ENCODE results near the gene INTS3.
A peak's percentile ranks its signal among the peaks of the same experiment; 100 is the strongest.
"Not testable (repeated sequence)": the region's sequence is repeated elsewhere in the genome, so short reads cannot be mapped to it uniquely, and the experiment has no call there.

Gene INTS3

DNA sequence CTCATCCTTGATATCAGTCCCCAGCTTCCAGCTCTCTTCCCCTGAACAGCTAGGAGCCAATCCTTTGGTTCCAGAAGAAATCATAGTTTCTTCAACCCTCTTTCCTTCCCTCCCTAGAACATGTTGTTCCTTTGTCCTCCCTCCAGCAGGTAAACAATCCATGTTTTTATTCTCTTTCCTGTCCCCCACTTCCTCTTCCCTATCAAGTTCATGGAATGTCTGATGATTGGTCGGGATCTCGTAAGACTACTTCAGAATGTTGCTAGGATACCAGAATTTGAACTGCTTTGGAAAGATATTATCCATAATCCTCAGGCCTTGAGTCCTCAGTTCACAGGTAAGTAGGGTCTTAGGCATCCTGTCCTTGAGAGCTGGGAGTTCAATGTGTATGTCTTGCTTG, 24.2 kb downstream of the INTS3 start:
- no peak for DNase-seq (ENCODE audit: low spot score)

DNA sequence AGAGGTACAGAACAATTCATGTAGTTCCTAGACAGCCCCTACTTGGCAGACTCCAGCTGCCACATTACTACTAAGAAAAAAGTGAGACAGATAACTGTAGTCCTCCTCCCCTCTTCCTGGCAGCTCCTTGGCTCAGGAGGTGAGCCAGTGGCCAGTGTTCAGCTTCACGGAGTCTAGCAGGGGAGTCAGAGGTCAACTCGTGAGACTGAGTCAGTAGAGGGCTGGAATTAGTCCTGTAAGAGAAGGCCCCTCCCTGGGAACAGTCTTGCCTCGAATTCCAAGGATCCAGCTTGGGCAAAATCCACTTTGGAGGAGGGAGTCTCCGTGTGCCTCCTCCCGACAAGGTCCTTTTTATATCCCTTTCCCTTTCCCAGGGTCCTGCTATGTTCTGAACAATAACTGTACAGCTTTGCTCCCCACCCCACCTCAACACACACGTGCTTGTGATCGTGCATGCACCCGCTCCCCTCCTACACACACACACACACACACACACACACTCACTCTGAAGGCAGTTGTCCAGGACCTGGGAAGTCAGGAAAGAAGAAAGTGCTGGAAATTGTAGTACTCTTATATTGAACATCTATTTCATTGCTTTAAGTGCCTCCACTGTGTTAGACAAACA, 24.8 kb downstream of the INTS3 start:
- peak; percentile 91 for DNase-seq (ENCODE audit: low spot score)

DNA sequence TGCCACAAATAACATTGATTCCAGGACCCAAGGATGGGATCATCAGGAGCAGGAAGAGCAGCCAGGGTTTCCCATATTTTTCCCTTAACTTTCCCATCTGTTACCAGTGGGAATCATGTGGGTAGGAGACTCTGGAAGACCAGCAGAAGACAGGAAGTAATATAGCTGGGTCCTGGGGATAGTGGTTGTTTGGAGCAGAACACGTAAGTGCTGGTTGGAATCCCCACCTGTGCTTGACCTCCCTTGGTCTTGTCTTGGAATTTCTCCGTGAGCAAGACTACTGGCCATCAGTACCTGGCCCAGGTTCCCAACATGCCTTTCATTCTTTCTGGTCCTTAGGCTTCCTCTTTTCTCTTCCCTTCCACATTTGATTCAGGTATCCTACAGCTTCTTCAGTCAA, 26.4 kb downstream of the INTS3 start:
- no peak for DNase-seq (ENCODE audit: low spot score)

DNA sequence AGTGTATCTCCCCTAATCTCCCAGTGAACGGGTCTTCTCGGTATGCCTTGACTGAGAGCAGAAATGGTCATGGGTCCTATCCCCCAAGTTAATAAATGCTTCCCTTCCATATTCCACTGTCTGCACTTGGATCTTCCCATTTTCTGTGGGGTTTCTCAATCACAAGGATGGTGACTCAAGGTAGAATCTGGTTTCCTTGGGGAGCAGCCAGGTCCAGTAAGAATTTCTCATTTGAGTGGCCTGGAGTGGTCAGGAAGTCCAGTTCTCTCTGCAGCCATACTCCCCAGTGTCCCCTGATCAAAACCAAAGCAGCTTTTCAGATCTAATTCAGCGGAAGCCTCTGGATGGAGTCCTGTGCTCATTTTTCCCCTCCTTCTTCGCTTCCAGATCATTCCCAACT, 32.6 kb downstream of the INTS3 start:
- no peak for DNase-seq (ENCODE audit: low spot score)

DNA sequence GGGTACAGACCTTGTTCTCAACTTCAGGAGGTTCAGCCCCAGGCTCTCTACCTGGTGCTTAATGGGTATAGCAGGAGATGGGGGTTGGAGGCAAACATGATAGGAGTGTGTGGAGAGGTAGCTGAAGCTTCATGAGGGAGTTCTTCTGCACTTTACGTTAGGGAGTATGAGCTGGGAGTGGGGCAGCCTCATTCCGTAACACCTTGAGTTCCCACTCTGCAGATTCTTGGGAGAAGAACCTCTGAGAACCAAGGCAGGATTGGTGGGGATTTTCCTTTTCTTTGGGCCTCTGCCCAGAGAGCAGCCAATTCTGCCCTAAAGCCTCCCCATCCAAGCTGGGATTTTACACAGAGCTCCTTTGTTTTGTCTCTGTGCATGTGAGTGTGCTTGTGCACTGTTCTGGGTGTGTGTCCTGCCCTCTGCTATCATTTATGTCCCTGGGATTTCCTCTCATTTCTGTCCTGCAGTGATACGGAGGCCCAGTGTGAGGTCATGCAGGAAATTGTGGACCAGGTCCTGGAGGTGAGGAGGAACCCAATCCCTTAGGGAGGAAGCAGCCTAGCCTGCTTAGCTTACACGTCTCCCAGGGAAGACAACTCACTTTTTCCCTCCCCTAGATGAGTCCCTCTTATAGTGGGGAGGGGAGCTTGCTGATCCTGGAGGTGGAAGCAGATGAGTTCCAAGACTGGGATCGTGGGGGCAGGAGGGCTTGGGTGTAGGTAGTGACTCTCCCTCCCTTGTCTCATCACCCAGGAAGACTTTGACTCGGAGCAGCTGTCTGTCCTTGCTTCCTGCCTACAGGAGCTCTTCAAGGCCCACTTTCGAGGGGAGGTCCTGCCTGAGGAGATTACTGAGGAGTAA, 35.7 kb downstream of the INTS3 start:
- peak; percentile 99 for DNase-seq (ENCODE audit: low spot score)

DNA sequence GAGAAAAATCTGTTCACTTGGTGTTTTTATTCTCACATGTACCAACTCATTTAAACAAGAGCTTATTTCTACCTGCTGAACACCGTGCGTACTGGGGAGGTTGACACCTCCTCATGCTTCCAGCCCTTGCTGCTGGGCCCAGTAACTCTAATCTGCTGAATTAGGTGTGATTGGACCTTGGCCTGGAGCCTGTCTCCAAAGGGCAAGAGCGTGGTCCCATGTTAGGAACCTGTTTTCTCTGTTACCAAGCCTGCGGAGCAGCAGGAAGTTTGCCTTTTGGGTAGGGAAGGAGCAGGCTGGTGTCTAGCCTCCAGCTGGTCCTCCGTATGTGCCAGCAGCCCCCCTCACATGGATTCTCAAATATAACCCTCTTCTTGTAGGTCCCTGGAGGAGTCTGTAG, 36.5 kb downstream of the INTS3 start:
- DNase-seq (ENCODE audit: low spot score) = no peak

DNA sequence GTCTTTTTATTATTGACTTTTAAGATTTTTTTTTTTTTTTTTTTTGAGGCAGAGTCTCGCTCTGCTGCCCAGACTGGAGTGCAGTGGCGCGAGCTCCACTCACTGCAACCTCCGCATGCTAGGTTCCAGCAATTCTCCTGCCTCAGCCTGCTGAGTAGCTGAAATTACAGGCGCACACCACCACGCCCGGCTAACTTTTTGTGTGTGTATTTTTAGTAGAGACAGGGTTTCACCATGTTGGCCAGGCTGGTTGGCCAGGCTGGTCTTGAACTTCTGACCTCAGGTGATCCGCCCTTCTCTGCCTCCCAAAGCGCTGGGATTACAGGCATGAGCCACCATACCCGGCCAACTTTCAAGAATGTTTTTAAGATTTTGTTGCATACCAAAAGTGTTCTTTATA, 38.8 kb downstream of the INTS3 start:
- DNase-seq (ENCODE audit: low spot score) = not testable (repeated sequence)

DNA sequence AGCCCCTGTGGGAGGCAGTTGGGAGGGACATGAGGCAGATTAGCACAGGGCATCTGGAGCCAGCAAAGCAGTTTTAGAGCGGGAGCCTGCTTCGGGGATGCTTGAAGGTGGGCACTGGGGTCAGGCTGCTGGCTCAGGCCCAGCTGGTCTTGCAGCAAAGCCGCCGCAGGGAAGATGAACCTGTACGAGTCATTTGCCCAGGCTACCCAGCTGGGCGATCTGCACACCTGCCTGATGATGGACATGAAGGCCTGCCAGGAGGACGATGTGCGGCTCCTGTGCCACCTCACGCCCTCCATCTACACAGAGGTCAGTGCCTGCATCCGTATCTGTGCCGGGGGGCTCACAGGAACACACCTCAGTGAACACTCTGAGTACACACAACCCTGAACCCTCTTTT, 39.7 kb downstream of the INTS3 start:
- DNase-seq (ENCODE audit: low spot score) = no peak

DNA sequence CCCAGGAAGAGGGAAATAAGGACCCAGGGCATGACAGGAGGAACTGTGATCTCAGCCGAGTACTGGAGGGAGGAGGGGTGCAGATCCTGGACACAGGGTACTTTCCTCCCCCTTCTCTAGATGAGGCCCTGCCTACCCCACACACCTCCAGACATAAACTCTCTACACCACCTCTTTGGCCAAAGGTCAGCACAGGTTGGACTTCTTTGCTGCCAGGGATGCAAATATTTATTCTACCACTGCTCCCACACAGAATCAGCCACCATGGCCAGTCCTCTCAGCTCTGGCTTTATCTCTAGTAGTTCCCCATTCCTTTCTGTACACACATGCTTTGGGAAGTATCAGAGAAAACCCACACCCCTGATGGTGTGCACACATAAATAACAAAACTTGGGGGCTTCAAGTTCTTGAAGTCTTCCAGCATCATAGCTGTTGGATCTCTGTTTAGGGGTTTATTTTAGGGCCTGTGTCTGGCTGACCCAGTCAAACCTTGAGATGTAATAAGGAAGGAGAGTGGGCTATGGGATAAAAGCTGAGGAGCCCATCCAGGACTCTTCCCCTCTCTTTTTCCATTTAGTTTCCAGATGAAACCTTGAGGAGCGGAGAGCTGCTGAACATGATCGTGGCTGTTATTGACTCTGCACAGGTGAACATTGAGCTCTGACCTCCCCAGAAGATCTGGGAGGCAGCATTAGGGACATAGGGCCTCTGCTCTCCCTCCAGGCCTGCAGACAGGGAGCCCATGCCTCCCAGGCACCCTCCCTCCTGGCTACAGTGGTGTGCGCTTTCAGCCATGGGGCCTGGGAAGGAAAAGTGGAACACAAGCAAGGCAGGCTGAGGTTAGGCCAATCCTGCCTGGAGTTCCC, 40.7 kb downstream of the INTS3 start:
- no peak for DNase-seq (ENCODE audit: low spot score)

DNA sequence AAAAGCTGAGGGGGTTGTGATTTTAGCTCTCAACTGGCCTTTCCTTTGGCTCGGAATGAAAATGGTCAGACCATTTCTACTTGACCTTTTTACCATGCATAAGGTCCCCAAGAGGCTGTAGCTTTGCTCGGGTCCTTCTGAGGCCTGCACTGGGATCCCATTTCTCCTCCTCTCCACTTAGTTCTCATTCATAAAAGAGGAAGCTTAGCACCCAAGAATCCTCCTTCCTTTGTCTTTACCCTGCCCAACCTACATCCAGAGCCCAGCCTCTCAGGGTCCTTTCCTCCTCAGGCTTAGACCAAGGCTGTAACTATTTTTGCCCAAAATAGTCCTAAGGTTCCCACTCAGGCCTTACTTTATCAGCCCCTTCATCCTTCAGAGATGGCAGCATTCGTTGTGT, 41.4 kb downstream of the INTS3 start:
- no peak for DNase-seq (ENCODE audit: low spot score)

DNA sequence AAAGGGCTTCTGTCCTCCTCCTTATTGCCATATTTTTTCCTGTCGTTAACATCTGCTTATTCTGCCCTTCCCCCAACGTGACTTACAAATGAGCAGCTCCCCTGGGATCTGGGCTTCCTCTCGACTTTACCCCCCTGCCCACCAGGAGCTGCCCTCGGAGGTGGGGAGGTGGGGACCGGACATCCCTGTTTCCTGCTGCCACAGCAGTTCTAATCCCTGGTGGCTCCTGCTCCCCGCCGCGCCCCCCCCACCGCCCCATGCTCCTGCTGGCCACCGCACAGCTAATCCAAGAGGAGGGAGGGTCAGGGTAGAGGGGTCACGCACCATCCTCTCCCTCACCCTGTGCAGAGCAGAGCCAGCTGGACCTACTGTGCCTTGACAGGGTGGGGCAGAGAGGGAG, 42.9 kb downstream of the INTS3 start:
- no peak for DNase-seq (ENCODE audit: low spot score)

DNA sequence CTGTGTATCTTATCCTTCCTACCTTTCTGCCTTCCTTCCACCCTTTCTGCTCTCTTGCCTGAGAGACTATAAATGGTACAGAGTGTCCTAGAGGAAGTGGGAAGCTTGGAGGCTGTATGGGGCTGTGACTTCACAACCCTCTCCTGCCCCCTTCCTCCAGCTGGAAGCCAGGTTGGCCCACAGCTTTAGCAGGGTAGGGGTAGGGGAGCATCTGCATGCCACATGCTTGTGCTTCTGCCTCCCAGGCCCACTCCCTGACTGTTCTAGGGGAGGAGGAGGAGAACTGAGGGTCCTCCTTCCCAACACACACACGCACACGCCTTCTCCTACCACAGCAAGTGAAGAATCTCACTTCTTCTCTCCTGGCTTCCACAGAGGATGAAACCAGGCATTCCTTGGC, 43.4 kb downstream of the INTS3 start:
- no peak for DNase-seq (ENCODE audit: low spot score)

DNA sequence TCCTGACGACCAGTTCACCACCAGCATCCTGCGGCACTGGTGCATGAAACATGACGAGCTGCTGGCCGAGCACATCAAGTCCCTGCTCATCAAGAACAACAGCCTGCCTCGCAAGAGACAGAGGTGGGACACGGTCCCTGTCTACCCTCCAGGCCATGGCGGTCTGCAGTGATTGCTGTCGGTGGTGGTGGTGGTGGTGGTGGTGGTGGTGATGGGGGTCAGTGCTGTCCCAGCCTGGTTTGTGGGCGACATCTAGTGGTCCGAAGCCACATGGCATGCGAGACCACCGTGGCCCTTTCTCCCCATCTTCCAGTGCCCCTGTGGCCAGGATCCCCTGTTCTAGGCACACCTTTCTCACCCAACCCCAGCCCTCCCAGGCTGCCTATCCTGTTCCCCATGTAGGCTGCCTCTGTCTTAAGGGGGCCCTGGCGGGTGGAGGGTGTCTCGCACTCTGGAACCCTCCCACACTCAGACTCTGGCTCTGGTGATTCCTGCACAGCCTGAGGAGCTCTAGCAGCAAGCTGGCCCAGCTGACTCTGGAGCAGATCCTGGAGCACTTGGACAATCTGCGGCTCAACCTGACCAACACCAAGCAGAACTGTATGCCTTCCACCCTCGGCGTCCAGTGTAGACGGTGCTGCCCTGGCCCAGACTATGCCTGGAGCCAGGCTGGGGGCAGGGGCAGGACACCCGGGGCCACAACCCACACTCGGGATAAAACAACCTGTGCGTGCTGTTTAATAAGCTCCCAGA, 44.2 kb downstream of the INTS3 start:
- no peak for DNase-seq (ENCODE audit: low spot score)

DNA sequence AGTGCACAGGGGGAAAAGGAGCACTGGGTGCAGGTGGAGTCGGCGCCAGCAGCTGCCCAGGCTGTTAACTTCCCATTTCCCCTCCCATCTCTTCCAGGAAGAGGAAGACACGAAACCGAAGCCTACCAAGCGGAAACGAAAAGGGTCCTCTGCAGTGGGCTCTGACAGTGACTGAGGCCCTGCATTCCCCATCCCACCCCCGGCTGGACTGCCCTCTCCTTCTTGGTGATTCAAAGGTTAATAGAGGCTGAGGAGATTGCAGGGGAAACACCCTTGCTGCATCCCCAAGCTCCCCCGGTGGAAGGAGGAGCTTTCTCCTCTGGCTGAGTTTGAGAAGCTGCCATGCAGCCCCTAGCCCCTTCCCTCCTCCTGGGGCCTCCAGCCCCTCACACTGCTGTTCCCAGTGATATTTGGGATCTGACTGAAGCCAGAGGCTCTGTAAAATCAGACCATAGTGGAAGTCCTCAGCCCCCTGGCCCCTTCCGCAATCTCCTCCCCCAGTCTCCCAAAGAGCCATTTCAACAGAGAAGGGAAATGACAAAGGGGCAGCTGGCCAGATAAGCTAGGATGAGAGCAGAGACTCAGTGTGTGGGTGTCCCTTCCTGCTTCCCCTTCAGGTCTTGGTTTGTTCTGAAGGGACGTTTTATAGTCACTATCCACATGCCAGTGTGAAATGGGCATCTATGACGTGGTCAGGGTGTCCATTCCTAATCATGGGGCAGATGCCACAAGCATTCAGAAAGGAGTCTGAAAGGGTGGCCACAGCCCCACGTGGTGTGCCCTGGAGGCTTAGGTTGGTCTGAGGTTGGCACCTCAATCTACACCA, 45.5 kb downstream of the INTS3 start:
- peak; percentile 82 for DNase-seq (ENCODE audit: low spot score)

DNA sequence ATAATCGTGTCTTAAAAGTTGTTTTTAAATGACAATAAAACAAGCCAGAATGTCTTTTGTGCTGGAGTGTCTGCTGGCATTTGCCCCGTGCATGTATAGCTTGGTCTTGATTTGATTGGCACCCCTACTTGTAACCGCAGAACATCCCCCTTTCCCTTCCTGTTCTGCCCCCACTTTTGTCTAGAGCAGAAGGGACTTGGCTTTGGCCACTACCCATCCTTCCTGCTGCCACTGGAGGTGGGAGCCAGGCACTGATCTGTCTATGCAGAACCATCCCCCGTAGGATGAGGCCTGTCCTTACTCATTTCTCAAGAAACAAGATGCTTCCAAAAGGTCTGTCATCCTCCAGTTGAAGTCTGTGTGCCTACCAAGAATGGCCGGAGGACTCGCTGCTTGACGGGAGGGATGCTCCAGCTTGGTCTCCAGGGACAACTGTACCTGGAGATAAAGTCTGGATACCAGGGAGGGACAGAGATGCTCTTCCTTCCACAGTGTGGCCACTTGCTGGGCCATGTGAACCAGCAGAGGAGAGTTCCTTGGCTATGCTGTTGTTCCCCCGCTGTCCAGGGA, 46.3 kb downstream of the INTS3 start:
- DNase-seq (ENCODE audit: low spot score) = no peak

DNA sequence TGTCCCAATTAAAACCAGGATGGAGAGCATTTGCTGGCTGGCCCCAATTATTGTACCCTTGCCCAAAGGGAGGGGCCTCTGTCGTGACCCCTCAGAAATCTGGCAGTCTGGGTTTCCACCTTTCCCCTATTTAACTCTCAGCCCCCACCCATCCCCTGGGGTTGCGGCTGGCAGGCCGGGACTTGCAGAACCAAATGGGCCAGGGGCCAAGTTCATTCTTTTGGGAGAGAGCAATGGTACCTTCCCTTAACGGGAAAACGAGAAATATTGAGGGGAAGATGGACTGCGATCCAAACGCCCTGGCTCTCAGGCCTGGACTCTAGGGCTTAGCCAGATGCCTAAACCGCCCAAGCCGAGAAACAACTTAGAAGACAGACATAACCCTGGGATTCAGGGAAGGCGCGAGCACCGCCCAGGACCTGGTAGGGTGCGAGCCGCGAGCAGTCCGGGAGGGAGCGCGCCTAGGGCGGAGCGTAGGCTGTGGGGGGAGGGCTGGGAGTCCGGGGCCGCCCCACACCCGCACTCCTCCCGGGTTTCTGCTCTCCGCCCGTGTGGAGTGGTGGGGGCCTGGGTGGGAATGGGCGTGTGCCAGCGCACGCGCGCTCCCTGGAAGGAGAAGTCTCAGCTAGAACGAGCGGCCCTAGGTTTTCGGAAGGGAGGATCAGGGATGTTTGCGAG, 47.1 kb downstream of the INTS3 start, which contains the start of gene SLC27A3:
SLC27A3 (plus strand) TSS at position 628 of the 678 bp plus-strand sequence. CDS start 91 bp downstream, outside the sequence.
- no peak for DNase-seq (ENCODE audit: low spot score)

DNA sequence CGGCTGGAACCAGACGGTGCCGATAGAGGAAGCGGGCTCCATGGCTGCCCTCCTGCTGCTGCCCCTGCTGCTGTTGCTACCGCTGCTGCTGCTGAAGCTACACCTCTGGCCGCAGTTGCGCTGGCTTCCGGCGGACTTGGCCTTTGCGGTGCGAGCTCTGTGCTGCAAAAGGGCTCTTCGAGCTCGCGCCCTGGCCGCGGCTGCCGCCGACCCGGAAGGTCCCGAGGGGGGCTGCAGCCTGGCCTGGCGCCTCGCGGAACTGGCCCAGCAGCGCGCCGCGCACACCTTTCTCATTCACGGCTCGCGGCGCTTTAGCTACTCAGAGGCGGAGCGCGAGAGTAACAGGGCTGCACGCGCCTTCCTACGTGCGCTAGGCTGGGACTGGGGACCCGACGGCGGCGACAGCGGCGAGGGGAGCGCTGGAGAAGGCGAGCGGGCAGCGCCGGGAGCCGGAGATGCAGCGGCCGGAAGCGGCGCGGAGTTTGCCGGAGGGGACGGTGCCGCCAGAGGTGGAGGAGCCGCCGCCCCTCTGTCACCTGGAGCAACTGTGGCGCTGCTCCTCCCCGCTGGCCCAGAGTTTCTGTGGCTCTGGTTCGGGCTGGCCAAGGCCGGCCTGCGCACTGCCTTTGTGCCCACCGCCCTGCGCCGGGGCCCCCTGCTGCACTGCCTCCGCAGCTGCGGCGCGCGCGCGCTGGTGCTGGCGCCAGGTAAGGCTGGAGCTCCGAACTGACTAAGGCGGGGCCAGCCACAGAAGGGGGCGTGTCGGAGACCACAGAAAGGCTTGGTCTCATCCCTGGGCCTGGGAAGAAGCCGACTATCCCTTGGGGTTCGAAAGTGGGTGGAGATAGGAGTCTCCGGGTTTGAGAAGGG, 47.8 kb downstream of the INTS3 start:
- DNase-seq (ENCODE audit: low spot score) = peak; percentile 62

DNA sequence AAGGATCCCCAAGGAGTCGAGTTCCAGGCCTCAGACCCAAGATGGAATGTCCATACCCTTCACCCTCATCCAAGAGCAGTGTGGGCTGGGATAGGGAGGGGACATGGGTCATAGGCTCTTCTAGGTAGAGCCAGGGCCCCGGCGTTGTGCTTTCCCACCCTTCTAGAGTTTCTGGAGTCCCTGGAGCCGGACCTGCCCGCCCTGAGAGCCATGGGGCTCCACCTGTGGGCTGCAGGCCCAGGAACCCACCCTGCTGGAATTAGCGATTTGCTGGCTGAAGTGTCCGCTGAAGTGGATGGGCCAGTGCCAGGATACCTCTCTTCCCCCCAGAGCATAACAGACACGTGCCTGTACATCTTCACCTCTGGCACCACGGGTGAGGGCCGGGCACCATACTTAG, 48.5 kb downstream of the INTS3 start:
- no peak for DNase-seq (ENCODE audit: low spot score)

DNA sequence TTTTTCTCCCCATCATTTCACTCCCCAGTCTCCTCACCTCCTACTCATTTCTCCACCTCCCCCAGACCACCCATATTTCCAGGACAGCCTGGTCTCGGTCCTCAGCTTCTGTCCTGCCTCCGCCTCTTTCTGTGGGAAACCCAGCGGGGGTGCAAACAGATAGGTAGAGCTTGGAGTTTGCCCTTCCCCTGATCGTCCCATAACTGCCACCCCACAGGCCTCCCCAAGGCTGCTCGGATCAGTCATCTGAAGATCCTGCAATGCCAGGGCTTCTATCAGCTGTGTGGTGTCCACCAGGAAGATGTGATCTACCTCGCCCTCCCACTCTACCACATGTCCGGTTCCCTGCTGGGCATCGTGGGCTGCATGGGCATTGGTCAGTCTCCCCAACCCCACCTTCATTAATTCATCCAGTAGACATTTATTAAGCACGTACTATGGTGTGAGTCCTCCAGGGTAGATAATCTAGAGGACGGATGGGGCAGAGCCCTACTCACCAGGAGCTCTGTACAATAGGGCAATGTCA, 49.1 kb downstream of the INTS3 start:
- DNase-seq (ENCODE audit: low spot score) = no peak
